Stimulated activated CD4-positive, alpha-beta T cell treated with anti-CD3 and anti-CD28 coated beads, Interleukin-1b, Interleukin-23, amount 100 ng/mL, for 24 hours (primary cell): ENCODE measurements around the gene PTPRB.

ENCODE experiments used
- DNase-seq, 4 experiments: peaks; one replicate each; pipeline ENCODE4 v3.0.0-alpha.2; 2020; ENCODE audit warnings: low read depth in 4 of 4, low spot score in 1 of 4

PTPRB gene

DNA sequence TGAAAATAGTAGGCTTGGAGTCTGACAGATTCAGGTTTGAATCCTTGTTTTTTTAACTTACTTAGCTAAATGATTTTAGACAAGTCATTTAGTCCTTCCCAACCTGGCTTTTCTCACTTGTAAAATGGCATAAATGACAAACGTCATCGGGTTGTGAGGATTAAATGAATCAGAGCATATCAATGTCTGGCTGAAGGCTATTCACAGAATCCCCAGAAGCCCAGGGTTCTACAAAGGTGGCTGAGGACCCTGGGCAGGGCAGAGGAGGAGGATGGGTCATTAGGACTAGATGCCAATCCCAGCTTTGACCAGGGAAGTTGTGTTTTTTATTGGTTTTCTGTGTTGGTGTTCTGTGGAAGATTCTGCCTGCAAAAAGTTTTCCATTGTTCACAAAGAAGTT lies 7.6 kb upstream of the PTPRB start:
- DNase-seq = no peak

DNA sequence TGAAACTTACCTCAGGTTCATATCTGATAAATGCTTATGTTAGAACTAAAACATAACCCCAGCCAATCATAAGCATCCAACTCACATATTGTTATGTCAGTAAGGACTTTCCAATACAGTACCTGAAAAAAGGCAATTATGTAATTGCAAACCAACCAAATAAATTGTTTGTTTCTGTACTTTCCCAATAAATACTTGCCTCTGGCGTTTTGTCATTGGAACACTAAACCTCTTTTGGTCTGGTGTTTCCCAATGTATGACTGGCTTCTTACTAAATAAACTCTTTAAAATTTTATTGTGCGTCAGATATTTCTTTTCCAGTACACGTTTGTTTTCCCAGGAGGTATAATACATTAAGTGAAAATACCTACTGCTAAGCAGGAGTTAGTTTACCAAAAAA lies 6.7 kb upstream of the PTPRB start:
- no peak for DNase-seq

DNA sequence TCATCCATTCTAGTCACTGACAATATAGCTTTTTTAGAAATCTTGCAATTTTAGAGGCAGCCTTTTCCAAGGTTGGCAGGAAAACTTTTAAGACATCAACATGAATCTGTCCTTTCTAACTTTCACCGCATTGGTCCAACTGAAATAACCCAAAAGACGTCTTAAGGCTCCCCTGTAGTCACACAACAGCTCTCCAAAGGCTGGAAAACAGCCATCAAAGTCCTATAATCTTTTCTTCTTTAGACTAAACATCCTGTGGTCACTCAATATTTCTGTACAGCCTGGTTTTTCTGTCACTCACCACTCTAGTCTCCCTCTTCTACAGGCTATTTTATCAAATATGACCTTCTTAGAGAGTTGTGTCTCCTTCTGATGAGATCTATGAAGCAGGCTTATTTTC lies 4.5 kb upstream of the PTPRB start:
- no peak for DNase-seq

DNA sequence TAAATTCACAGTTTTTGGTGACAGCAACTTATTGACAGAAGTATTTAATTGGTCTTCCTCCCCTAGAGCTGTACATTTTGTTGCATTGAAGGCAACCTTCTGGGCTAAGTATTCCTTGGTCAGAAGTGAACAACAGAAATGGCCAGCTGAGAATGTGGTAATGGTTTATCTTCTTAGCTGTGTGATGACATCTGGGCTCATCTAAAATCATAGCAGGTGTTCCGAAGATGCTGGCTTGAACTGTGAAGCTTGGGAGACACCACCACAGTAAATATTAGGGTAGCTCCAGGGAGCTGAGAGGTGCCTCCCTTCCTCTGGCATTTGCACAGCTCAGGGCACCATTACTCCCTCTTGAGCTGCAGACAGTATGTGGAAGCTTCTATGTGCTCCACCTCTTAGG lies 3.7 kb upstream of the PTPRB start:
- no peak for DNase-seq

DNA sequence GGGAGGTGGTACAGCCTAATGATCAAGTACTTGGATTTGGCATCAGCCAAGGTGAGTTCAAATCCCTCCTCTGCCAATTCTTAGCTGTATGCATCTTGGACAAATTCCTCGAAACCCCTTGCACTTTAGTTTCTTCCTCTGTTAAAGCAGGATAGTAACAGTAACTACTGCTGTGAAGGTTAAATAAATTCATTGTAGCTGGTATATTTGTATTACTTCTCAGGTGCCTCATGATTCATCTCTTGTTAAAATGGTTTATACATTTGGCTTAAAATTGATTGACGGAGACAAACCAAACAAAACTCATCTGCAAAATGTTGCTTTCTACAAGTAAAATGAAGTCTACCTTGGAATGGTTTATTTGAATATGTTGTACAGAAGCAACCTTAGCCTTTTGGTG lies 2.3 kb upstream of the PTPRB start:
- no peak for DNase-seq

DNA sequence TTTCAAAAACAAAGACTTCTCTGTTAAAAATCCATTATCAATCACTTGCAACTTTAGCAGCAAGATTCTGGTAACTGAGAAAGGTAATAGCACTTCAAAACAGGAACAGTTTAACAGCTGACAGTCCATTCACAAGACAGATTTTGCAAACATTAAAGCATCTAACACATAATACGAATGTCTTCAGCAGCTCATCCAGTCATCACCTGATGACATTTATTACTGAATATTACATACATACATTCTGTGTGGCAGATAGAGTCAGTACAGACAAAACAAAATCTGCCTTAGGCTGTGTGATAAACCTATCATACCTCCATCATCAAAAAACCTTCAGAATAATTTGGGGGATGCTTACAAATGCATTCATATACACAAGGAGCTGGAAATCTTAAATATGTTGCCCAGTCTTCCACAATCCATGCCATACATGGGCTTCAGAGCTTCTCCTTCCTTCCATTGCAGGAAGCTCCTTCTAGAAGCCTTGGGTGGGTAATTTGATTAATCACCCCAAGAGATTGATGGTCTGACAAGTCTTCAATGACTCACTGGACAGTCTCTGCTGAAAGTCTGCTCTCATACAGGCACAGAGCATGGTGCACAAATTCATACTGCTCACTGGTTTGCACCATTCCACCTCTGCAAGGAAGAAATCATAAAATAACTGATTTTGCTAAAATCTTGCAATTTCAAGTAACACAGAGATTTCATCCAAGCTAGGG lies 1.6 kb upstream of the PTPRB start:
- DNase-seq = no peak

DNA sequence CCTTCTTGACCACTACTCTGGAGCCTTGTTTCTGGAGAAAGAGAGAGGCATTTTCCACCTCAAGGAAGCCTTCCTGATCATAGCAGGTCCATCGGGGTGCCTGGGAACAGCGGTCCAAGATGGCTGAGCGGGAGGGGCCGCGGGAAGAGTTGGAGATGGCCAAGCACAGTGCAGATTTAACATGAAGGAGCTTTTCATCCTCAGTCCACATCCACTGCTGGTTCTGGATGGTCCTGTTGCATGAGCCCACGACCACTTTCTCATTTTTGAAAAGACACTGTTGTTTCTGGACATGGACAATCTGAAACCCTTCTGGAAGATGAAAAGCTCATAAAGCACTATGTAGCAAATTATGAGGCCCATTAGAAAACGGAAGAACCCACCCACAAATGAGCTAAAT lies 1.5 kb downstream of the PTPRB start:
- DNase-seq = no peak

DNA sequence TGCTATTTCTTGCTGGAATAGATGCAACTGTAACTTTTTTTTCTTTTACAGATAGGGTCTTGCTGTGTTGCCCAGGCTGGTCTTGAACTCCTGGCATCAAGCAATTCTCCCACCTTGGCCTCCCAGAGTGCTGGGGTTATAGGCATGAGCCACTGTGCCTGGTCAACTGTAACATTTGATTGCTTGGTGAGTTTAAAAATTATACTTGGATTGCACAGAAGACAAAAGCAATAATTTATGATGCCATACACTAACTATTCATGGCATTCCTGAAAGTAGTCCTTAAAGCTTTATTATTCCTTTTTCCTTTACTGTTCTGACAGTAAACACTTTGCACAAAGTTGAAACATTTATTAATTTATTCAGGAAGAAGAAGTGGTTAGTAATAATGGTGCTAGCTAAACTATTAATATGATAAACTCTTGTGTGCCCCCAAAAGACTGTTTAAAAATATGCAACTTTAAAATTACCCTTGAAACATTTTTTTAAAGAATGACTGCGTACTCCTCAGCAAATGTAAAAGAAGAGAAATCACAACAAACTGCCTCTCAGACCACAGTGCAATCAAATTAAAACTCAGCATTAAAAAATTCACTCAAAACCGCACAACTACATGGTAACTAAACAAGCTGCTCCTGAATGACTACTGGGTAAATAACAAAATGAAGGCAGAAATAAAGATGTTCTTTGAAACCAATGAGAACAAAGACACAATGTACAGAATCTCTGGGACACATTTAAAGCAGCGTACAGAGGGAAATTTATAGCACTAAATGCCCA lies 8.3 kb downstream of the PTPRB start:
- no peak for DNase-seq

DNA sequence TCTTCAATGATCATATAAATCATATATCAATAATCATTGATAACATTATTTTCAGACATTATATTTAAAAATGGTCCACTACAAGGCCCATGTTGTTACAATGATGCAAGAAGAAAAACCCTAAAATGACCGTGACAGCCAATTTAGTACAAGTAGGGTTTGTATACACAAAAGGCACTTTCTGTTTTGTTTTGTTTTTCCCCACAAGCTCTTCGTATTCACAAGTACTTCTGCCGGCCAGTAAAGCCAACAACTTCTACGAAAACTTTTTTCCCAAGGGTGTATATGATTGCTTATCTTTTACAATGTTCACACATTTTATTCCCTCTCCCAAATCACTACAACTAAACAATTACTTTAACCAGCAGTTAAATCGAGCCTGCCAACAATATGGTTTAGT lies 9.6 kb downstream of the PTPRB start:
- no peak for DNase-seq

DNA sequence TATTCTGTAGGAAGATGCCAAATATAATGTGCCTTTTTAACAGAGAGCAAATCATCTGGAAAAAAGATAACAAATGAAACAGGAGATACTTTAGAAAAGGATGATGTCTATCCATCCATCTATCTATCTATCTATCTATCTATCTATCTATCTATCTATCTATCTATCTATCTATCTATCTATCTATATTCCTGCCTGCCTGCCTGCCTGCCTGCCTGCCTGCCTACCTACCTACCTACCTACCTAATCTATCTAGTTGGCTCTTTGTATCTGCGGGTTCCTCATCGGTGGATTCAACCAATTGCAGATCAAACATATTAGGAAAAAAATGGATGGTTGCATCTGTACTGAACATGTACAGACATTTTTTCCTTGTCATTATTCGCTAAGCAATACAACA lies 11.0 kb downstream of the PTPRB start:
- no peak for DNase-seq

DNA sequence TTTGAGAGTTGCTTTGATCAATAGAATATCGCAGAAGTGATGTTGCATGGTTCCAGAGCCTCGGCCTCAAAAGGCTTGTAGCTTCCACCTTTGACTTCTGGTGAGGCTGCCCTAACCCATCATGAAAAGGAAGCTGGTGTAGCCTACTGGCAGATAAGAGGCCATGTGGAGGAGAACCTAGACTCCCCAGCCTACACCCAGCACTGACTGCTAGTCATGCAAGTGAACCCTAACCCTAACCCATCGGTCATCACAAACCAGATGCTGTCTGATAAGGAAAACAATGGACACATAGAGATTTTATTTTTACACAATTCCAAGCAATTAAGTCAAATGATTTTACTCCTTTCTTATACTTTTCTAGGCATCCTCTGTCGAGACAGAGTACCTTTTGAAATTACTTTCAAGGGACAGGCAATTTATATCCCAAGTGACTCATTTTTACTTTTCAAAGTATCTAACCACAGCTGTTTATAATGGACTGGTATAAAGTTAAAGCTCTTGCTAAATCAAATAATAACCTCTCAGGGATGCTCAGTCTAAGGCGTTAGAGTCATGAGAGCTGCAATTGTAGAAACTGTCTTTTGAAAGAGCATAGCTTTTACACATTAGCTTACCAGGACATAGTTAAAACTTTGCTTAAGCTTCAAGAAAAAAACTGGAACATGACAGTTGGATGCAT lies 17.6 kb downstream of the PTPRB start:
- DNase-seq = no peak

DNA sequence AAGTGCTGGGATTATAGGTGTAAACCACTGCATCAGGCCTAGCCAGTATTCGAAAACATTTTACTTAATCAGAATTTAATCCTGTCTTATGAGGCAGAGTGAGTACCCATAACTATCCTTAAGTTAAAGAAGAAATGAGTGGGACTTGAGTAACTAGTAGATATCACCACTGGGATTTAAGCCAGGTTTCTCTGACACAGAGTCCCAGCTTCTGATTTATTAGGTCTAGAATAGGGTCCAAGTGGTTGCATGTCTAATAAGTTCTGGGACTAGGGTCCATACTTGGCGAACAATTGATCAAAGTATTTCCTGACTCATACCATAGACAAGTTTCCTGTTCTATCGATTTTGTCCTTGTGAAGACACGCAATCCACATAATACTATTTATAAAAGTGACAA lies 18.9 kb downstream of the PTPRB start:
- no peak for DNase-seq

DNA sequence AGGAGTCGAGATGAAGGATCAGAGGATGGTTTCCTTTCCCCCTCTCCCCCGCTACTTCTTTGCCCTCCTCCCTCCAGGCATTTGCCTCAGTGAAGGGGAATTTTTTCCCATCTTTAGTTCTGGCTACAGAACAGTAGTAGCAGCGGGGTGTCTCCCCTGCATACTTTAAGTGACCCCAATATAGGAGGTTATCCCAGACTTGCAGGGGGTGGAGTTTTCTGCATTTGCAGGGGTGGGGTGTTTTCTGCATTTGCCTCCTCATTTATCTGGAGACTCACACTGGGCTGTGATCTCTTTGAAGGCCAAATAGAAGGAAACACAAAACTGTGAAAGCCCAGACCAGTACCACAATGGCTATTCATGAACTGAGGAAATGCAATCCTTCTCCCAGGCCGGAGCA lies 19.8 kb downstream of the PTPRB start:
- no peak for DNase-seq

DNA sequence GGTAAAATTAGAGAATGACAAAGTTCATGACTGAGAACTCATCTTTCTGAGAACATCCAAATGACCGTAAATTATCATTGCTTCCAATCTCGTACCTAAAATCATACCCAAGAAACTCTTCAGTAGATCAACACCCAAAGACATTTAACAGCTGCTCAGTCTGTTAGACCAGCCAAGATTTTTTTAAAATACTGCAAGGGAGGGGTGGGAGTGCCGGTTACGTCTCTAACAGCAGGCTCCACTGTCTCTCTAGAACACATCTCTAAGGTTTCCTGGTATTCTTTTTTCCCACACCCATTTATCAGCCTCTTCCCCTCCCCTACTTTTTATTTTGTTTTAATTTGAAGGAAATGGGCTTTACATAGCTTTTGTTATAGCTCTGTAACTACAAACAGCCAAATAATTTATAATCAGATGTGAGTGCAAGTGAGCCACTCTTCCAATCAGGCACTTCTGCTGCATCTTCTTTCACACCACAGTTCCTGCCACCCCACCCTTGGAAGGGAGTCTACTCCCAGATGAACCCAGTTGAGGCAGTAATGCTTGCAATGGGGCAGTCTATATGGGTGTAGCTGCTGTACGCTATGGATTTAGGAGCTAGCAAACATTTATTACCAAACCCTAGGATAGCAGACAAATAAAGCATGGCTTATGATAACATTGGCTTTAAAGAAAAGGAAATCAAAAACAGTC lies 21.9 kb downstream of the PTPRB start:
- DNase-seq = no peak

DNA sequence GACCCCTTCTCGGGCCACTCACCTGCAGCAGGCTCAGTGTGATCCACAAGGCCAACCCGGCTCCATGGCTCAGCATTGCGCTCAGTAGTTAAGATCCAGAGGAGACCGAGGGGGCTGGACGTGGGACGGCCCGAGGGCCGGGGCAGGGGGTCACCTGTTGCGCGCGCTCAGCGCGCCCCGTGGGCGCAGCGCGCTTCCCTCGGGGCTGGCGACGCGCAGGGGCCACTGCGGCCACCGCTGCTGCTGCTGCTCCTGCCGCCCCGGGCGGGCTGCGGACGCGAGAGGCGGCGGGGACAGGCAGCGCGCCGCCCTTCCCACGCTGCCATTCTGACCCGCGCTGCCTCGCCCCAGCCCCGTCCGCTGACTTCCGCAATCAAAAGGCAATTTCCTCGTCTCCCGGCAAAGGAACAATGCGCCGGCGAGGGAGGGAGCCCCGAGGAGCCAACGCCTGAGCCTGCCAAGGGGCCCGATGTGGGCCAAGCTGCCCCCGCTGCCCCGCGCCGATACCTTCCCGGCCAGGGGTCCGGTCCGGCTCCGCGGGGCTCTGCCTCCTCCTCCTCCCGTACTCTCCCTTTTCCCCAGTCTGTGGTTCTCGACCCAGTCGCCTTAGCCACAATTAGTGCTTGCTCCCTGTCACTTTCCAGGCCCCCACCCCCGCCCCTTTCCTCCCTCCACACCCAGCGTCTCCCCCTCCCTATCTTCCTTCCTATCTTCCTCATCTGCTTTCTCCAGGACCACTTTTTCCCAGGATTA lies 27.3 kb downstream of the PTPRB start:
- no peak for DNase-seq

DNA sequence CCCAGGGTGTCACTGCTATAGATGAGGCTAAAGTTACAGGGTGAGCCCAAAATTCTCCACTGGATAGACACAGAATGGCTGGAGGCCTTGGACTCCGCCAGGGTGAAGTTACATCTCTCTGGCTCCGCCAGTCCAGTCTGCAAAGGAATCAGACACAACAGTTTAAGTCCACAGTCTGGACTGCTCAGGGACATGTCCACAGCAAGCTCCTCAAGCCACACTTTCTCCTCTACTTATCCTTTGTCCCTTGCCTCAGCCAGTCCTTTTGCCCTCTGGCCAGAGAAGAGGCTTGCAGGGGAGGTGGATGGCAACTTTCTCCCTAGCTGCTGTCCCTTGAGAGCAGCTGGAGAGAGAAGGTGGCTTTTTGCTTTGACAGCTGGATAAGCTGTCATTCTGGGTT lies 28.0 kb downstream of the PTPRB start:
- no peak for DNase-seq

DNA sequence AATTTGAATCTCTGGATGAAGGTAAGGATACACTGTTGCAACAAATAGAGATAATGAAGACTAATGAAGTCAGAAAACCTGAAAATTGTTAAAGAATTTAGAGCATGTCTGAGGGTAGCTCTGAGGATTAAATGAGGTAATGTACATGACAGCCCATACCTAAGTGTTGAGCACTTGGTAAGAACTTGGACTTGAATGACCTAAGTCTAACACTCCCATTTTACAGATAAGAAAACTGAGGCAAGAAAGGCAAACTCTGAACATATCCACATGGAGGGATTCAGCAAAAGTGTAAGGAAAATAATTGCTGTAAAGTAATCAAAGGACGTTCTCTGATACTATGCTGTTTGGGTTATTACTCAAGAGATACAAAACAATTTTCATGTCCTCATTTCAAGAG lies 29.0 kb downstream of the PTPRB start:
- DNase-seq = no peak

DNA sequence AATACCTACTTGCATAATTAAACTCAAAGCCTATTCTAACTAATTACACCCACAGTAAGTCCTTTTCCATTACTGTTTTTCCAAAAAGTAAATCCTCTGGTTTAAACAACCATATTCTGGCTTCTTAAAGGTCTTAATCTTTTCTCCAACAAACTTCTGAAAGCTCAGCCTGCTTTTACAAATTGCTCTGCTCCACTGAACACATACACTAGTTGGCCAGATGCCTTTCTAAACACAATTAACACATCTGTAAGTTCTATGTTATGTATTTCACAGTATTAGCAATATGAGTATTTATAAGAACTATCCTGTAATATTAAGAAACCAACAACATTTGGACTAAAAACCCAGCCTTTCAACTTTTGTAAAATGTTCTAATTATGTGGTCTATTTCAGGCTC lies 30.1 kb downstream of the PTPRB start:
- DNase-seq = no peak

DNA sequence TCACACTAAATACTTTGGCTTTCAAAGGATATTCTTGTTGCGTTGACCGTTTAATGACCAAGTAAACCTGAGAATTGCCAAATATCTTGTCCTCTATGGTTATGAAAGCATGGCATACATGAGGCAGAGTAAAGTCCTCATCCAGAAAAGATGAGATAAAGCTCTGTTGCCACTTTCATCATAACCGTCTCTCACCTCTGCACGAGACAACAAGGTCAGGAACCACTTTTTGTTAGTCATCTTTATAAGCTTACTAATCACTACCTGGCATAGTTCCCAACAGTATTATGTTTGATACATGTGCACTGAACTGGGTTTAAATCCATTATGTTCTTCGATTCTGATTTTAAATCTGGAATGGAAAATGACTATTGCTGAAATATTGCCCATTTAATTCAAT lies 31.3 kb downstream of the PTPRB start:
- DNase-seq = no peak

DNA sequence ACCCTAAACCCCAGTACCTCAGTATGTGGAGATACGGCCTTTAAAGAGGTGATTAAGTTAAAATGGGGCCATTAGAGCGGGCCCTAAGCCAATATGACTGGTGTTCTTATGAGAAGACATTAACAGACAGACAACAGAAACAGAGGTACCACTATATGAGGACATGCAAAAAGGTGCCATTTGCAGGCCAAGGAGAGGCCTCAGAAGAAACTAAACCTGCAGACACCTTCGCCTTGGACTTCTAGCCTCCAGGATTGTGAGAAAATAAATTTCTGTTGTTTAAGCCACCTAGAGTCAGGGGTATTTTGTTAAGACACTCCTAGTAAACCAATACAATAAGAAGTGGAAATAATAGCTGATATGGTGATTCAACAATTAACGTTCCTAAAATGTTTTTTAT lies 32.6 kb downstream of the PTPRB start:
- no peak for DNase-seq

DNA sequence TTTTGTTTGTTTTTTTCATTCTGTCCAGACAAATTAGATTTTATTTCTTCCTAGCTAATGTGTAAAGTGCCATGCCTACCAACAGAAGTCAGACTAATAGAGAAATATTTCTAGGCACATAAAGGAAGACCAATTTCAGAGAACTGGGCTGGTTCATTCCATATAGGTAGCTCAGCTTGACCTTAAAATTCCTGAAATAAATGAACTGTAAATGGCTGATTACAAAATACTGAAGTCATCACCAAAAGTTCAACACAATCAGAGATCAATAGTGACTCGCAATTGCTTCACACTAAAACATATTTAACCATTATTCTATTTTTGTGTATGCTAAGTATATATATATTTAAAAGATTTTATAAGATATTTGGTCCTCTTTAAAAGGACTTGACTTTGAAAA lies 34.2 kb downstream of the PTPRB start:
- no peak for DNase-seq
